Nasal cavity respiratory epithelium epithelial cell of viscerocranial mucosa (primary cell): ENCODE data around the gene TSEN2. TPM values are rescaled to one million over a fixed set of nuclear protein-coding genes. Genes with fewer than 3 reads are reported as not detected.

Experiments
- total RNA-seq: library from RNA; depleted of rRNA; stranded (reverse); fragments of >200 nt; gene quantifications from 2 replicates; pipeline ENCODE4 v1.2.3, GENCODE V29; 2014

Gene TSEN2
- total RNA-seq: 19.1 and 28.0 TPM in 2 replicates

GRCh38 chr3:12484198-12484982, at the start of gene TSEN2:
TSEN2 (plus strand) TSS chr3:12484480; CDS start chr3:12489801, 5,321 bp downstream.

GRCh38 chr3:12545473-12545791, 61.2 kb downstream of the TSEN2 start, which contains the start of gene MKRN2OS:
MKRN2OS (minus strand) TSS chr3:12545499; CDS start chr3:12545464, 35 bp downstream.

GRCh38 chr3:12556690-12557472, 72.6 kb downstream of the TSEN2 start, which contains the start of gene MKRN2:
MKRN2 (plus strand) TSS chr3:12557087; CDS start chr3:12557151, 64 bp downstream.

Other genes starting within 250 kb of the TSEN2 start
- 18.7 and 25.3 TPM in 2 replicates for gene PPARG, start 195.4 kb upstream of the TSEN2 start, total RNA-seq
- 1.6 and 3.1 TPM in 2 replicates for gene MKRN2OS, start 61.0 kb downstream of the TSEN2 start, total RNA-seq
- gene MKRN2, start 72.6 kb downstream of the TSEN2 start, total RNA-seq: 25.6 and 34.1 TPM in 2 replicates
- gene RAF1, start 179.6 kb downstream of the TSEN2 start, total RNA-seq: 108 and 113 TPM in 2 replicates